Measurements from ENCODE around the gene FAM241B. TPM values are rescaled to one million over a fixed set of nuclear protein-coding genes. Genes with fewer than 3 reads are reported as not detected.

FAM241B gene
- total RNA-seq, 2 donors from 2014 or later = 0.66 to 1.8 TPM

GRCh38 chr10:69677985-69678654 is 48.1 kb downstream of the FAM241B start:
- H3K36me3 ChIP-seq (replicated peaks in 1 of 2; ENCODE audit: insufficient read depth in 1 of 2, low read depth in 2 of 2) = no peaks in the 10 kb centered on the region
- intact Hi-C loops (cut with DNase I) = no loop called here
- no peaks in the 10 kb centered on the region for H3K27me3 ChIP-seq
- no peak for TF ChIP-seq POLR2A (IDR thresholded peaks at IDR 0.05)
- TF ChIP-seq CTCF (IDR thresholded peaks at IDR 0.05) = no peak
- H3K4me1 ChIP-seq = peaks cover 2% of the 10 kb centered on the region
- no peak overlapping the region for H3K4me3 ChIP-seq
- ATAC-seq (no peak), DNase-seq (no peak)
- WGBS, 2 donors = 50 to 59% methylated on average over 20 of the region's 20 CpGs
- H3K9me3 ChIP-seq = no peaks in the 10 kb centered on the region
- no peak overlapping the region for H3K27ac ChIP-seq

GRCh38 chr10:69679736-69680135 is 49.7 kb downstream of the FAM241B start:
- Histone ChIP-seq H3K9me3 (no peaks in the 10 kb centered on the region), H3K27ac (no peak overlapping the region), H3K36me3 (replicated peaks in 1 of 2; ENCODE audit: insufficient read depth in 1 of 2, low read depth in 2 of 2) (no peaks in the 10 kb centered on the region), H3K27me3 (no peaks in the 10 kb centered on the region), H3K4me1 (peaks cover 18% of the 10 kb centered on the region), H3K4me3 (no peak overlapping the region)
- no peak for ATAC-seq
- DNase-seq = no peak
- TF ChIP-seq POLR2A (IDR thresholded peaks at IDR 0.05) = no peak
- TF ChIP-seq CTCF (IDR thresholded peaks at IDR 0.05) = no peak
- 84 to 89% methylated on average over 9 of the region's 9 CpGs for WGBS, 2 donors
- intact Hi-C loops (cut with DNase I) = no loop called here

GRCh38 chr10:69680610-69681009 is 50.6 kb downstream of the FAM241B start:
- no peak for TF ChIP-seq CTCF (IDR thresholded peaks at IDR 0.05)
- TF ChIP-seq POLR2A (IDR thresholded peaks at IDR 0.05) = no peak
- intact Hi-C loops (cut with DNase I) = no loop called here
- Histone ChIP-seq H3K36me3 (replicated peaks in 1 of 2; ENCODE audit: insufficient read depth in 1 of 2, low read depth in 2 of 2) (no peaks in the 10 kb centered on the region), H3K4me1 (peaks cover 27% of the 10 kb centered on the region), H3K9me3 (no peaks in the 10 kb centered on the region), H3K27ac (no peak overlapping the region), H3K27me3 (no peaks in the 10 kb centered on the region), H3K4me3 (no peak overlapping the region)
- no peak for ATAC-seq
- WGBS, 2 donors = 70 to 73% methylated on average over 4 of the region's 4 CpGs
- no peak for DNase-seq

GRCh38 chr10:69681436-69681835 is 51.4 kb downstream of the FAM241B start:
- H3K9me3 ChIP-seq = no peaks in the 10 kb centered on the region
- no peaks in the 10 kb centered on the region for H3K36me3 ChIP-seq (replicated peaks in 1 of 2; ENCODE audit: insufficient read depth in 1 of 2, low read depth in 2 of 2)
- H3K27ac ChIP-seq = no peak overlapping the region
- 92% methylated on average over 6 of the region's 6 CpGs; no CpG with 5 or more reads in 1 of the 2 donors for WGBS, 2 donors
- intact Hi-C loops (cut with DNase I) = no loop called here
- DNase-seq (no peak), ATAC-seq (no peak)
- no peaks in the 10 kb centered on the region for H3K27me3 ChIP-seq
- H3K4me3 ChIP-seq = no peak overlapping the region
- TF ChIP-seq CTCF (IDR thresholded peaks at IDR 0.05) (no peak), POLR2A (IDR thresholded peaks at IDR 0.05) (no peak)
- peaks cover 35% of the 10 kb centered on the region for H3K4me1 ChIP-seq

- ATAC-seq = no peak
Measured at GRCh38 chr10:69682955-69683474, 53.0 kb downstream of the FAM241B start.

More at GRCh38 chr10:69682955-69683474, 53.0 kb downstream of the FAM241B start:
- Histone ChIP-seq H3K9me3 (no peaks in the 10 kb centered on the region), H3K27me3 (no peaks in the 10 kb centered on the region), H3K4me1 (peaks cover 46% of the 10 kb centered on the region), H3K4me3 (no peak overlapping the region), H3K27ac (no peak overlapping the region), H3K36me3 (replicated peaks in 1 of 2; ENCODE audit: insufficient read depth in 1 of 2, low read depth in 2 of 2) (no peaks in the 10 kb centered on the region)
- TF ChIP-seq POLR2A (IDR thresholded peaks at IDR 0.05) (no peak), CTCF (IDR thresholded peaks at IDR 0.05) (no peak)
- intact Hi-C loops (cut with DNase I) = no loop called here
- no peak for DNase-seq

All from body of pancreas (tissue), 4 donors.